H1 (cell line): Measurements from ENCODE around the gene PHEX. TPM values are rescaled to one million over a fixed set of nuclear protein-coding genes. Genes with fewer than 3 reads are reported as not detected.

Source experiments
- CTCF ChIA-PET: fragments of 300-600 bp; sonication (Branson Sonifier 250); formaldehyde crosslinking; loops from one replicate; lab custom pipeline; 2021; ENCODE audit not compliant: partially characterized antibody; lab: Charles Lee
- POLR2A ChIA-PET: fragments of 300-600 bp; sonication (Branson Sonifier 250); formaldehyde crosslinking; loops from one replicate; lab custom pipeline; 2021; ENCODE audit warnings: inconsistent platforms; ENCODE audit not compliant: partially characterized antibody; lab: Charles Lee
- DNase-seq, 2 experiments: peaks; one replicate each; pipeline versions ENCODE4 v3.0.0 to v3.0.0-alpha.2; 2010 to 2022; ENCODE audit warnings: low spot score in 2 of 2, low read depth in 1 of 2, mixed read lengths in 1 of 2
- FAIRE-seq: peaks from 2 replicates; lab custom pipeline; 2011; peaks lifted over from hg19 to GRCh38; lab: Jason Lieb, UNC
- H2AFZ ChIP-seq: 2 replicates; pipeline ENCODE4 v1.8.1; 2012; ENCODE audit warnings: low read length, inconsistent platforms
- H2AK5ac ChIP-seq: 2 replicates; pipeline ENCODE4 v1.6.1; 2013; ENCODE audit warnings: low read depth, low read length
- H2BK120ac ChIP-seq: replicated peaks from 2 replicates; pipeline ENCODE3; 2013; ENCODE audit warnings: low read depth, low read length, inconsistent platforms
- H2BK12ac ChIP-seq: 2 replicates; pipeline ENCODE4 v1.6.1; 2013; ENCODE audit warnings: low read depth, low read length
- H2BK15ac ChIP-seq: 2 replicates; pipeline ENCODE4 v1.6.1; 2013; ENCODE audit warnings: low read length
- H2BK20ac ChIP-seq: 2 replicates; pipeline ENCODE4 v1.6.1; 2013; ENCODE audit warnings: low read length
- H2BK5ac ChIP-seq: 2 replicates; pipeline ENCODE4 v1.6.1; 2013; ENCODE audit warnings: low read depth, low read length
- H3K14ac ChIP-seq: 2 replicates; pipeline ENCODE4 v1.6.1; 2013; ENCODE audit warnings: inconsistent platforms; ENCODE audit not compliant: insufficient read length
- H3K18ac ChIP-seq: 2 replicates; pipeline ENCODE4 v1.6.1; 2013; ENCODE audit warnings: low read length; ENCODE audit errors: extremely low read depth
- H3K23ac ChIP-seq: 2 replicates; pipeline ENCODE4 v1.6.1; 2013; ENCODE audit warnings: inconsistent platforms; ENCODE audit not compliant: insufficient read length
- H3K23me2 ChIP-seq: 2 replicates; pipeline ENCODE4 v1.6.1; 2013; ENCODE audit warnings: low read depth, low read length
- H3K27ac ChIP-seq: 2 replicates; pipeline ENCODE4 v1.6.1; 2011; ENCODE audit warnings: low read depth, low read length, inconsistent platforms
- H3K27me3 ChIP-seq, 4 experiments: replicated peaks in 1 of 4; 1 replicate in 1 of 4; 2 replicates in 3 of 4; pipeline versions ENCODE4 v1.6.1 to v1.8.1; 2011 to 2013; ENCODE audit warnings: low read length in 3 of 4, mild to moderate bottlenecking in 3 of 4, inconsistent platforms in 2 of 4, mixed read lengths in 2 of 4, moderate library complexity in 1 of 4; ENCODE audit not compliant: control insufficient read depth in 3 of 4, insufficient read depth in 3 of 4; ENCODE audit errors: extremely low read depth in 1 of 4
- H3K36me3 ChIP-seq, 4 experiments: 2 replicates each; pipeline versions ENCODE4 v1.6.1 to v1.8.1; 2011 to 2013; ENCODE audit warnings: mild to moderate bottlenecking in 4 of 4, low read length in 3 of 4, moderate library complexity in 2 of 4, control low read depth in 1 of 4, inconsistent platforms in 1 of 4; ENCODE audit not compliant: insufficient read depth in 4 of 4, control insufficient read depth in 2 of 4
- H3K4ac ChIP-seq: replicated peaks from 2 replicates; pipeline ENCODE3; 2013; ENCODE audit warnings: low read length, low read depth, mixed read lengths, inconsistent platforms; ENCODE audit not compliant: insufficient read length
- H3K4me1 ChIP-seq, 4 experiments: replicated peaks in 1 of 4; 1 replicate in 1 of 4; 2 replicates in 3 of 4; pipeline versions ENCODE4 v1.6.1 to v1.8.1; 2011 to 2013; ENCODE audit warnings: low read length in 3 of 4, inconsistent platforms in 2 of 4, mixed read lengths in 1 of 4; ENCODE audit not compliant: insufficient read depth in 4 of 4, control insufficient read depth in 3 of 4
- H3K4me2 ChIP-seq, 2 experiments: 2 replicates each; pipeline versions ENCODE4 v1.6.1 to v1.8.1; 2011 to 2013; ENCODE audit warnings: low read depth in 2 of 2, low read length in 2 of 2, control low read depth in 1 of 2, inconsistent platforms in 1 of 2, mild to moderate bottlenecking in 1 of 2; ENCODE audit not compliant: insufficient read depth in 1 of 2
- H3K4me3 ChIP-seq, 4 experiments: fragments of 200-600, 300-600 bp in 1 of 4; sonication (generic), shearing (Covaris generic), sonication (Bioruptor Twin) in 1 of 4; 2 replicates each; pipeline versions ENCODE4 v1.5.1 to v1.8.1; 2011 to 2016; ENCODE audit warnings: low read length in 4 of 4, low read depth in 3 of 4, control low read depth in 2 of 4, inconsistent platforms in 2 of 4, mild to moderate bottlenecking in 2 of 4, mixed read lengths in 1 of 4, moderate library complexity in 1 of 4; ENCODE audit not compliant: insufficient read depth in 2 of 4; ENCODE audit errors: extremely low read depth in 1 of 4
- H3K56ac ChIP-seq: replicated peaks from 2 replicates; pipeline ENCODE3; 2013; ENCODE audit warnings: low read depth, mild to moderate bottlenecking, mixed read lengths, low read length, inconsistent platforms; ENCODE audit not compliant: insufficient read length
- H3K79me1 ChIP-seq: 2 replicates; pipeline ENCODE4 v1.6.1; 2013; ENCODE audit warnings: low read depth, low read length, control low read depth
- H3K79me2 ChIP-seq, 2 experiments: 2 replicates each; pipeline versions ENCODE4 v1.6.1 to v1.8.1; 2012 to 2013; ENCODE audit warnings: low read length in 2 of 2, mild to moderate bottlenecking in 2 of 2, inconsistent platforms in 1 of 2; ENCODE audit not compliant: insufficient read depth in 2 of 2, control insufficient read depth in 1 of 2
- H3K9ac ChIP-seq, 4 experiments: replicated peaks in 1 of 4; 1 replicate in 1 of 4; 2 replicates in 3 of 4; pipeline versions ENCODE4 v1.6.1 to v1.8.1; 2011 to 2013; ENCODE audit warnings: low read depth in 3 of 4, low read length in 3 of 4, control low read depth in 2 of 4, mild to moderate bottlenecking in 2 of 4, moderate library complexity in 2 of 4, inconsistent platforms in 1 of 4; ENCODE audit errors: extremely low read depth in 1 of 4
- H3K9me3 ChIP-seq, 2 experiments: 2 replicates each; pipeline versions ENCODE4 v1.6.1 to v1.8.1; 2012 to 2013; ENCODE audit warnings: mild to moderate bottlenecking in 2 of 2, moderate library complexity in 2 of 2, control low read depth in 1 of 2, inconsistent platforms in 1 of 2, low read depth in 1 of 2, low read length in 1 of 2, mixed read lengths in 1 of 2; ENCODE audit not compliant: insufficient read depth in 2 of 2
- H4K20me1 ChIP-seq, 2 experiments: replicated peaks in 1 of 2; 2 replicates each; pipeline versions ENCODE3 to v1.8.1; 2011 to 2013; ENCODE audit warnings: inconsistent platforms in 2 of 2, low read length in 2 of 2, mild to moderate bottlenecking in 1 of 2; ENCODE audit not compliant: insufficient read depth in 2 of 2, control insufficient read depth in 1 of 2
- H4K5ac ChIP-seq: 2 replicates; pipeline ENCODE4 v1.6.1; 2013; ENCODE audit warnings: low read length, low read depth, mixed read lengths, inconsistent platforms; ENCODE audit not compliant: insufficient read length
- H4K8ac ChIP-seq: 2 replicates; pipeline ENCODE4 v1.8.0; 2013; ENCODE audit warnings: mild to moderate bottlenecking, moderate library complexity, low read length, inconsistent platforms; ENCODE audit not compliant: insufficient read depth; ENCODE audit errors: extremely low read depth
- H4K91ac ChIP-seq: replicated peaks from 2 replicates; pipeline ENCODE3; 2013; ENCODE audit warnings: low read length, mixed read lengths, inconsistent platforms; ENCODE audit not compliant: insufficient read length
- JUND ChIP-seq: IDR thresholded peaks from 2 replicates; pipeline ENCODE4 v1.6.1; 2011; ENCODE audit warnings: mild to moderate bottlenecking, improper control_type of control experiment, low read length
- SUZ12 ChIP-seq: fragments of 200-600 bp; sonication (generic); IDR thresholded peaks from 2 replicates; pipeline ENCODE4 v1.6.1; 2012; ENCODE audit warnings: mild to moderate bottlenecking, inconsistent platforms, low read length, moderate library complexity, mixed read lengths
- TCF12 ChIP-seq: IDR thresholded peaks from 2 replicates; pipeline ENCODE4 v1.6.1; 2011; ENCODE audit warnings: low read depth, mild to moderate bottlenecking, low read length
- WGBS, 2 experiments: shearing (Covaris generic) in 1 of 2; methylation state at CpG; one replicate each; pipeline versions ENCODE4 v1.1.6 to v1.1.7; 2013 to 2015; ENCODE audit warnings: low lambda C conversion rate in 2 of 2, mixed read lengths in 2 of 2, inconsistent platforms in 1 of 2, low coverage in 1 of 2, missing lambda C conversion rate in 1 of 2; ENCODE audit not compliant: insufficient replicate concordance in 2 of 2, insufficient coverage in 1 of 2, insufficient read length in 1 of 2; ENCODE audit errors: extremely low coverage in 1 of 2, missing lambda C conversion rate in 1 of 2; 5-methylcytosine and 5-hydroxymethylcytosine counted together
- polyA plus RNA-seq, 7 experiments: library from polyadenylated mRNA; depleted of rRNA in 3 of 7; stranded (reverse) in 5 of 7; unstranded in 2 of 7; fragments of >200 nt in 5 of 7; fragments of 200-250 nt in 2 of 7; gene quantifications; 1 replicate in 5 of 7; 2 replicates in 1 of 7; 4 replicates in 1 of 7; pipeline versions ENCODE4 v1.2.1 to v1.2.3, GENCODE V29; 2011 to 2013; ENCODE audit warnings: missing spikeins in 2 of 7, mixed read lengths in 2 of 7
- total RNA-seq: library from RNA; stranded (reverse); fragmentation: NEBNext Ultra II Directional; extraction: Animal tissue kit (Norgen Biotek cat#: 25700); gene quantifications from 2 replicates; pipeline ENCODE4 v1.2.1, GENCODE V29; 2021
- TF ChIP-seq, protein P1 (sequence below): IDR thresholded peaks from 2 replicates; pipeline ENCODE4 v1.6.1; 2012; ENCODE audit warnings: low read length, inconsistent platforms

PHEX gene
- total and polyA plus RNA-seq, 2 of the 8 experiments (the other 6 are each of a cell fraction or from before 2014, with no cell fraction given) = 0.03 to 0.11 TPM

DNA sequence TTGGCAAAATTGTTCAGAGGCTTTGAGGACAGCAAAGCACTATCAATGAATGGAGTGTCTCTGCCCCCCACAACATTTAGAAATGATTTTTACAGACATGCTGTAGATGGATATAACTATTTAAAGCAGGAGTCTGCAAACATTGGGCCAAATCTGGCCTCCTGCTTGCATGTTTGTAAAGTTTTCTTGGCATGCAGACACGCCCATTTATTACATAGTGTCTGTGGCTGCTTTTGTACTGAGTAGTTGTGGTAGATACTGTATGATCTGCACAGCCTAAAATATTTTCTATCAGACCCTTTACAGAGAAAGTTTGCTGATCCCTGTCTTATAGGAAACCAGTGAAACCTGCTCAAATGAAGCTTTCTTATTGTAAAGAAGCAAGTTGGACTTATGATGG is 45.5 kb upstream of the PHEX start:
- no peak overlapping the region for H3K4me3 ChIP-seq
- no peak overlapping the region for H3K18ac ChIP-seq
- no peaks in the 10 kb centered on the region for H4K20me1 ChIP-seq
- H3K79me1 ChIP-seq = no peaks in the 10 kb centered on the region
- H4K5ac ChIP-seq = no peak overlapping the region
- POLR2A ChIA-PET = no interaction called here
- no peak overlapping the region for H2BK120ac ChIP-seq
- no peak overlapping the region for H3K27ac ChIP-seq
- H2BK20ac ChIP-seq = no peak overlapping the region
- WGBS, 2 experiments = 90% methylated on average over 1 of the region's 1 CpG; no CpG with 5 or more reads in 1 of the 2 experiments
- H3K56ac ChIP-seq = no peak overlapping the region
- no peak overlapping the region for H3K9ac ChIP-seq
- H2AK5ac ChIP-seq = no peak overlapping the region
- CTCF ChIA-PET = interaction anchor here (0.6 to 2.3 kb wide), 3 partner anchors 9 to 197 kb away, joined by 3 to 12 read pairs (median 3); no protein-coding TSS in a partner anchor
- H3K36me3 ChIP-seq = peaks cover 0 to 38% (median 19%) of the 10 kb centered on the region in 4 experiments; a peak in 7 of 8 replicates
- H3K27me3 ChIP-seq = no peaks in the 10 kb centered on the region
- no peak for FAIRE-seq
- no peak overlapping the region for H3K23ac ChIP-seq
- no peak overlapping the region for H2BK5ac ChIP-seq
- H4K8ac ChIP-seq = no peak overlapping the region
- no peak overlapping the region for H2AFZ ChIP-seq
- no peak overlapping the region for H3K4me2 ChIP-seq
- H3K79me2 ChIP-seq = no peaks in the 10 kb centered on the region
- H3K4me1 ChIP-seq = no peaks in the 10 kb centered on the region
- no peak overlapping the region for H2BK12ac ChIP-seq
- no peak overlapping the region for H3K4ac ChIP-seq
- H3K9me3 ChIP-seq = no peaks in the 10 kb centered on the region
- H3K23me2 ChIP-seq = no peaks in the 10 kb centered on the region
- no peak overlapping the region for H2BK15ac ChIP-seq
- H4K91ac ChIP-seq = no peak overlapping the region
- no peak for DNase-seq
- H3K14ac ChIP-seq = no peak overlapping the region
- TF ChIP-seq, protein P1, sequence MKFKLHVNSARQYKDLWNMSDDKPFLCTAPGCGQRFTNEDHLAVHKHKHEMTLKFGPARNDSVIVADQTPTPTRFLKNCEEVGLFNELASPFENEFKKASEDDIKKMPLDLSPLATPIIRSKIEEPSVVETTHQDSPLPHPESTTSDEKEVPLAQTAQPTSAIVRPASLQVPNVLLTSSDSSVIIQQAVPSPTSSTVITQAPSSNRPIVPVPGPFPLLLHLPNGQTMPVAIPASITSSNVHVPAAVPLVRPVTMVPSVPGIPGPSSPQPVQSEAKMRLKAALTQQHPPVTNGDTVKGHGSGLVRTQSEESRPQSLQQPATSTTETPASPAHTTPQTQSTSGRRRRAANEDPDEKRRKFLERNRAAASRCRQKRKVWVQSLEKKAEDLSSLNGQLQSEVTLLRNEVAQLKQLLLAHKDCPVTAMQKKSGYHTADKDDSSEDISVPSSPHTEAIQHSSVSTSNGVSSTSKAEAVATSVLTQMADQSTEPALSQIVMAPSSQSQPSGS = no peak
- no peak for TF ChIP-seq JUND
- no peak for TF ChIP-seq TCF12
- no peak for TF ChIP-seq SUZ12
